PC-9 (cell line): Measurements from ENCODE around the gene P2RX7. TPM values are rescaled to one million over a fixed set of nuclear protein-coding genes. Genes with fewer than 3 reads are reported as not detected.

Experiments
- BruUV-seq: library from RNA; stranded (reverse); fragments of 400-500 nt; replicated peaks from 2 replicates; lab custom pipeline; 2021; lab: Mats Ljungman, UMichigan
- CTCF ChIA-PET: fragments of 300-600 bp; sonication (Branson Sonifier 250); formaldehyde crosslinking; loops from one replicate; lab custom pipeline; 2022; ENCODE audit warnings: antibody characterized with exemption; lab: Charles Lee
- POLR2A ChIA-PET: fragments of 300-600 bp; sonication (Branson Sonifier 250); formaldehyde crosslinking; loops from one replicate; lab custom pipeline; 2022; ENCODE audit warnings: antibody characterized with exemption; ENCODE audit not compliant: unreplicated experiment; lab: Charles Lee
- DNase-seq, 2 experiments: peaks; one replicate each; pipeline versions ENCODE4 v3.0.0 to v3.0.0-alpha.2; 2015 to 2022; ENCODE audit warnings: mixed read lengths in 1 of 2
- H2AFZ ChIP-seq: fragments of 200-600 bp; sonication (generic); 2 replicates; pipeline ENCODE4 v1.8.1; 2017; ENCODE audit warnings: antibody characterized with exemption
- H3F3A ChIP-seq: fragments of 200-600 bp; sonication (generic); 2 replicates; pipeline ENCODE4 v1.8.1; 2017; ENCODE audit warnings: antibody characterized with exemption, mild to moderate bottlenecking, low read depth; ENCODE audit not compliant: insufficient read depth
- H3K27ac ChIP-seq: fragments of 200-600 bp; sonication (generic); 2 replicates; pipeline ENCODE4 v1.6.1; 2016; ENCODE audit warnings: mixed run types
- H3K27me3 ChIP-seq: fragments of 200-600 bp; sonication (generic); 2 replicates; pipeline ENCODE4 v1.6.1; 2016; ENCODE audit warnings: low read depth, mixed run types; ENCODE audit not compliant: insufficient read depth
- H3K36me3 ChIP-seq: fragments of 200-600 bp; sonication (generic); 2 replicates; pipeline ENCODE4 v1.6.1; 2016; ENCODE audit warnings: low read depth, mixed run types
- H3K4me1 ChIP-seq: fragments of 200-600 bp; sonication (generic); replicated peaks from 2 replicates; pipeline ENCODE4 v1.6.1; 2016; ENCODE audit warnings: mixed run types; ENCODE audit not compliant: insufficient read depth
- H3K4me2 ChIP-seq: fragments of 200-600 bp; sonication (generic); 2 replicates; pipeline ENCODE4 v1.6.1; 2017; ENCODE audit warnings: mixed run types
- H3K4me3 ChIP-seq: fragments of 200-600 bp; sonication (generic); 2 replicates; pipeline ENCODE4 v1.6.1; 2016; ENCODE audit warnings: mixed run types
- H3K79me2 ChIP-seq: fragments of 200-600 bp; sonication (generic); 2 replicates; pipeline ENCODE4 v1.6.1; 2017; ENCODE audit warnings: low read depth, mixed run types
- H3K9me2 ChIP-seq: fragments of 200-600 bp; sonication (generic); 2 replicates; pipeline ENCODE4 v1.8.1; 2017; ENCODE audit warnings: mild to moderate bottlenecking; ENCODE audit not compliant: insufficient read depth
- H3K9me3 ChIP-seq: fragments of 200-600 bp; sonication (generic); 2 replicates; pipeline ENCODE4 v1.8.1; 2016; ENCODE audit warnings: low read depth; ENCODE audit not compliant: insufficient read depth
- H4K20me1 ChIP-seq: fragments of 200-600 bp; sonication (generic); 2 replicates; pipeline ENCODE4 v1.8.1; 2017; ENCODE audit not compliant: insufficient read depth
- EZH2 ChIP-seq: fragments of 200-600 bp; sonication (generic); IDR thresholded peaks from 2 replicates; pipeline ENCODE4 v1.8.0; 2017; ENCODE audit warnings: antibody characterized with exemption, low read depth
- intact Hi-C: fragments of 100-400 bp; cut with micrococcal nuclease; formaldehyde crosslinking; loops from one replicate; pipeline ENCODE4 v1.10.0; 2022; ENCODE audit not compliant: unreplicated experiment
- total RNA-seq: library from RNA; stranded (reverse); gene quantifications from 2 replicates; pipeline ENCODE4 v1.2.3, GENCODE V29; 2021
- TF ChIP-seq, protein P1 (sequence below): fragments of 200-600 bp; sonication (generic); conservative IDR thresholded peaks from 2 replicates; pipeline ENCODE4 v1.6.1; 2017; ENCODE audit warnings: mixed run types, antibody characterized with exemption, mild to moderate bottlenecking, moderate library complexity

Gene P2RX7
- total RNA-seq, 1 experiment from 2014 or later = 3.2 TPM

DNA sequence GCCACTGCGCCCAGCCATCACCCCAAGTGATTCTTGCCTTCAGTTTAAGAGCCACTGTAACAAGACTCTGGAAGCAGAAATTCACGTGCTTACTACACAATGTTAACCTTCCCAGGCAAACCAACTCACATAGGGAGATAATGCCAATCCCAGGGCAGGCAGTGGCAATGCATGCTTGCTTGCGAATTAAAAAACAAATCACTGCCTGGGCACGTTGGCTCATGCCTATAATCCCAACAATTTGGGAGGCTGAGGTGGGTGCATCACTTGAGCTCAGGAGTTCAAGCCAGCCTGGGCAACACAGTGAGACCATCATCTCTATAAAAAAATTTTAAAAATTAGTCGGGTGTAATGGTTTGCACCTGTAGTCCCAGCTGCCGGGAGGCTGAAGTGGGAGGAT, 39.5 kb downstream of the P2RX7 start:
- Histone ChIP-seq H3K9me3 (no peaks in the 10 kb centered on the region), H4K20me1 (no peaks in the 10 kb centered on the region), H3K27ac (no peak overlapping the region), H3K9me2 (no peaks in the 10 kb centered on the region), H3K27me3 (no peaks in the 10 kb centered on the region), H3K4me1 (peaks cover 19% of the 10 kb centered on the region), H3F3A (peaks cover 28% of the 10 kb centered on the region; the same call in 1 of the 2 replicates), H2AFZ (no peak overlapping the region), H3K36me3 (no peaks in the 10 kb centered on the region), H3K4me3 (no peak overlapping the region), H3K4me2 (no peak overlapping the region), H3K79me2 (no peaks in the 10 kb centered on the region)
- CTCF ChIA-PET = interaction anchor here (0.6 kb wide), 2 partner anchors 855 to 865 kb away, joined by 4 to 5 read pairs; no protein-coding TSS in a partner anchor
- intact Hi-C loops = loop anchor here (5.0 kb wide), 1 partner anchor 55 kb away; no protein-coding TSS in a partner anchor
- BruUV-seq = no TSS peak
- TF ChIP-seq, protein P1, sequence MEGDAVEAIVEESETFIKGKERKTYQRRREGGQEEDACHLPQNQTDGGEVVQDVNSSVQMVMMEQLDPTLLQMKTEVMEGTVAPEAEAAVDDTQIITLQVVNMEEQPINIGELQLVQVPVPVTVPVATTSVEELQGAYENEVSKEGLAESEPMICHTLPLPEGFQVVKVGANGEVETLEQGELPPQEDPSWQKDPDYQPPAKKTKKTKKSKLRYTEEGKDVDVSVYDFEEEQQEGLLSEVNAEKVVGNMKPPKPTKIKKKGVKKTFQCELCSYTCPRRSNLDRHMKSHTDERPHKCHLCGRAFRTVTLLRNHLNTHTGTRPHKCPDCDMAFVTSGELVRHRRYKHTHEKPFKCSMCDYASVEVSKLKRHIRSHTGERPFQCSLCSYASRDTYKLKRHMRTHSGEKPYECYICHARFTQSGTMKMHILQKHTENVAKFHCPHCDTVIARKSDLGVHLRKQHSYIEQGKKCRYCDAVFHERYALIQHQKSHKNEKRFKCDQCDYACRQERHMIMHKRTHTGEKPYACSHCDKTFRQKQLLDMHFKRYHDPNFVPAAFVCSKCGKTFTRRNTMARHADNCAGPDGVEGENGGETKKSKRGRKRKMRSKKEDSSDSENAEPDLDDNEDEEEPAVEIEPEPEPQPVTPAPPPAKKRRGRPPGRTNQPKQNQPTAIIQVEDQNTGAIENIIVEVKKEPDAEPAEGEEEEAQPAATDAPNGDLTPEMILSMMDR = no peak
- TF ChIP-seq EZH2 = no peak
- POLR2A ChIA-PET = no interaction called here
- DNase-seq = no peak

DNA sequence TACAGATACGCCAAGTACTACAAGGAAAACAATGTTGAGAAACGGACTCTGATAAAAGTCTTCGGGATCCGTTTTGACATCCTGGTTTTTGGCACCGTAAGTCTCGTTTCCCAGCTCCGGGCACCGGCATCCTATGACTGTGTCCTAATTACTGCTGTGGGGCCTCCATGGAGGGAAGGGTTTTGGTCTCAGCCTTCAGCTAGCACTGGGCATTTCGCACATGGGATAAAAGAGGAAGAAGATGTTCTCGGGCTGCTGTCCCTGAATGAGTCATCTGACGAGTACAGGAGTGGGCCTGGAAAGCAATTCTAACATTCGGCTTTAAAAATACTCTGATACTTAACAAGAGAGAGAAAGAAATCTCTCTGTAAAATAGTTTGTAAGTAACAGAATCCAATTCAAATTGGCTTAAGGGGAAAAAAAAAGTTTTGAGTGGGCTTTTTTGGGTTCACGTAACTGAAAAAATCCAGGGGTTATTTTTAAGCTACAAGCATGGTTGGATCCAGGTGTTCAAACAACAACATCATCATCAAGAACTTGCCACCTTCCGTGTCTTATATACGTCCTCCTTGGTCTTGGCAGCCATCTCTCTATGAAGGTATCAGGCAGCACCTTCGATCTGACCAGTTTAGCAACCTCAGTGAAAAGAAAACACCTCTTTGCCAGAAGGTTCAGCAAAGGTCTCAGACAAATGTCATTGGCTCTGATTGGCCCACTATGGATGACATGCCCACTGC, 42.9 kb downstream of the P2RX7 start:
- Histone ChIP-seq H3K27ac (no peak overlapping the region), H3K27me3 (no peaks in the 10 kb centered on the region), H3F3A (peaks cover 19% of the 10 kb centered on the region; the same call in 1 of the 2 replicates), H3K4me1 (peaks cover 12% of the 10 kb centered on the region), H2AFZ (no peak overlapping the region), H4K20me1 (no peaks in the 10 kb centered on the region), H3K79me2 (no peaks in the 10 kb centered on the region), H3K36me3 (no peaks in the 10 kb centered on the region), H3K9me3 (no peaks in the 10 kb centered on the region), H3K4me2 (no peak overlapping the region), H3K4me3 (no peak overlapping the region), H3K9me2 (no peaks in the 10 kb centered on the region)
- DNase-seq = no peak
- BruUV-seq = no TSS peak
- ChIA-PET POLR2A (no interaction called here), CTCF (no interaction called here)
- intact Hi-C loops = no loop called here
- TF ChIP-seq, protein P1 = no peak
- no peak for TF ChIP-seq EZH2

DNA sequence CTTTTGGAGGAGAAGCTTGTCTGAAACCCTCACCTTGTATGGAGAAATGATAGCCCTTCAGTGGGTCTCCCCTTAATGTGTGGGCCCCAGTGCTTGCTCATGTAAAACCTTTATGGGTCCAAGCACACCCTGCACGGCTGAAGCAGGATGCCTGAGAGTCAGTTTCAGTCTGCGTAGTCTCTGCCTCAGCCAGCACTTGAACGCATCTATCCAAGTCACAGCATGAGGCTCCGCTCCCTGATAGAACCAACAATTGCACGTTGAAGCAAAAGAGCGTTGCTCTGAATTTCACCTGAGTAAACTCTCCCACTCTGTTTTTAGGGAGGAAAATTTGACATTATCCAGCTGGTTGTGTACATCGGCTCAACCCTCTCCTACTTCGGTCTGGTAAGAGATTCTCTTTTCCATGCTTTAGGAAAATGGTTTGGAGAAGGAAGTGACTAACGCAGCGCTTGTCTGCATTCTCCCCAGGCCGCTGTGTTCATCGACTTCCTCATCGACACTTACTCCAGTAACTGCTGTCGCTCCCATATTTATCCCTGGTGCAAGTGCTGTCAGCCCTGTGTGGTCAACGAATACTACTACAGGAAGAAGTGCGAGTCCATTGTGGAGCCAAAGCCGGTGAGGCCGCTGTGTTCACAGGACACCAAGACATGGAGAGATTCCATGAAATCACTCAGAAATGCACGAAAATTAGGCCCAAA, 44.3 kb downstream of the P2RX7 start:
- H4K20me1 ChIP-seq = no peaks in the 10 kb centered on the region
- H2AFZ ChIP-seq = no peak overlapping the region
- BruUV-seq = no TSS peak
- no peaks in the 10 kb centered on the region for H3K79me2 ChIP-seq
- H3K9me2 ChIP-seq = no peaks in the 10 kb centered on the region
- POLR2A ChIA-PET = no interaction called here
- no peak overlapping the region for H3K4me2 ChIP-seq
- H3K9me3 ChIP-seq = no peaks in the 10 kb centered on the region
- no peaks in the 10 kb centered on the region for H3K36me3 ChIP-seq
- H3K4me3 ChIP-seq = no peak overlapping the region
- CTCF ChIA-PET = no interaction called here
- no peaks in the 10 kb centered on the region for H3K27me3 ChIP-seq
- H3K27ac ChIP-seq = no peak overlapping the region
- peaks cover 6% of the 10 kb centered on the region; the same call in 1 of the 2 replicates for H3F3A ChIP-seq
- H3K4me1 ChIP-seq = no peaks in the 10 kb centered on the region
- intact Hi-C loops = no loop called here
- no peak for DNase-seq
- TF ChIP-seq EZH2 = no peak
- TF ChIP-seq, protein P1 = no peak
